HG03097 (cell line): ENCODE data around the gene PLXDC2.
"Not testable (repeated sequence)": the region's sequence is repeated elsewhere in the genome, so short reads cannot be mapped to it uniquely, and the experiment has no call there.

Experiments used
- ATAC-seq: cut with Tn5 transposase; IDR thresholded peaks from one replicate; pipeline ENCODE4 v1.9.1; 2021; ENCODE audit not compliant: unreplicated experiment, low FRiP score

Gene PLXDC2

GRCh38 chr10:19967981-19968380, 151.7 kb downstream of the PLXDC2 start:
- ATAC-seq, result no peak

GRCh38 chr10:19968745-19969144, 152.5 kb downstream of the PLXDC2 start:
- ATAC-seq, result no peak

DNA sequence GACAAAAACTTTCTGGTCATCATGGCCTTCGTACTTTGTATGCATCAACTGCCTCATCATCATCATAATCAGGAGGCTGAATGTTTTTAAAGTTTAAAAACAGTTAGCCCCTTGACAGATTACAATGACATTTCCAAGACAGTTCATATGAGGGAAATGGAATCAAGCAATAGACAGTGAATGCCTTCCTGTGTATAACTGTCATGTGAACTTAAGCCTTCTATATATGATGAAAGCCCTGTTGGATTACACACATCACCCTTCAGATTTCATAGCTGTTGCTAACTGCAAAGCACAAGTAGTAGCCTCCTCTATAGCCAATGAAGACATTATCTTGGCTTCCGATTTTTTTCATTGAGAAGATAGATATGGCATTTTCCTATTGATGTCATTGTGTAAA, 154.0 kb downstream of the PLXDC2 start:
- no peak for ATAC-seq

GRCh38 chr10:19970717-19971116, 154.5 kb downstream of the PLXDC2 start:
- ATAC-seq, result no peak

- no peak for ATAC-seq
Measured at GRCh38 chr10:19971343-19972052, 155.3 kb downstream of the PLXDC2 start.

DNA sequence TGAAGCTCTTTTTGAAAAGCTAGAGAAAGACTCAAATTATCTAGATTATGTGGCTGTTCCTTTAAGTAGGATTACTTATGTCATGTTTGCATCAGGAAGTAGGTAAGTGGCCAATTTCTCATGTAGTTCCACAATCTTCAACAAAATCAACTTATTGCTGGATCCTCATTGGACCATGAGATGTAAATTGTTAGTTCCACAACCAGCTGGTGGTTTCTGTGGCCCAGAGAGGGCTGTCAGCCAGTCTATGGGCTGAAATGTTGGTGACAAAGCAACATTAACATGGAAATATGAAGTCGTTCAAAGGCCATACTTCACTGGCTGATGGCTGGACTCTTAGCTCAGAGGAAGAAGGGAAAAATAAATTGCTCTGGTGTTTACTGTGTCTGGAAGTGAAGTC, 157.9 kb downstream of the PLXDC2 start:
- ATAC-seq, result no peak

- no peak for ATAC-seq
Measured at GRCh38 chr10:19974554-19974953, 158.3 kb downstream of the PLXDC2 start.

GRCh38 chr10:19977097-19977521, 160.9 kb downstream of the PLXDC2 start:
- ATAC-seq, result no peak

GRCh38 chr10:19979628-19980027, 163.4 kb downstream of the PLXDC2 start:
- no peak for ATAC-seq

DNA sequence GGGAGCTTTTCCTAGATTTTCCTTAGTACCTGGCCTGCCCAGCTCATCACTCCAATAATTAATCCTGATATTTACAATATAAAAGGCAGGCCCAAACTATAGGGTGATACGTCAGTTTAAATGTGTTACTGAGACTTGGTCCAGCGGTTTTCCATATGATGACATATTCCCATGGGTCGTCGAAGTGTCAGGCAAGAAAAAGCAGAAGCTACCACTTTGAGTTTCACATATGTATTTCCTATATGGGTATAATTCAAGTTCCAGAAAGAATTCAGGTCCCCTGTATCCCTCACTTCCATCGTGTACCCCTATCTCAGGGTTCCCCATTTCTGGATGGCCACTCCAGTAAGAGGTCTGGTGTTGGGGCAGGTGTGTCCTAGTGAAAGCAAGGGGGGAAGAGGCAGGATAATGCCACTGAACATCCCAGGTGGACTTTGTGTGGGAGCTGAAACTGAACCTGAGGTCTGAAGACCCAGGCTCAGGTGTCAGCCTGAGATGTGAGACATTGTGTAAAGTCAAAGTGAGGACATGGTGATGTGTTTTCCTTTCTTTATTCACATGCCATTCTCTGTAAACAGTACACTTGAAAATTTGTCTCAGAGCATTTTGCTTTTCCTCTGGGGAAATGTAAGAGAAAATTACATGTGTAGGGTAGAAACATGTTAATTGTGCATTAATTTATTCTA, 167.8 kb downstream of the PLXDC2 start:
- ATAC-seq, result no peak

GRCh38 chr10:19985745-19986144, 169.5 kb downstream of the PLXDC2 start:
- ATAC-seq, result no peak

GRCh38 chr10:19986591-19986990, 170.4 kb downstream of the PLXDC2 start:
- no peak for ATAC-seq

DNA sequence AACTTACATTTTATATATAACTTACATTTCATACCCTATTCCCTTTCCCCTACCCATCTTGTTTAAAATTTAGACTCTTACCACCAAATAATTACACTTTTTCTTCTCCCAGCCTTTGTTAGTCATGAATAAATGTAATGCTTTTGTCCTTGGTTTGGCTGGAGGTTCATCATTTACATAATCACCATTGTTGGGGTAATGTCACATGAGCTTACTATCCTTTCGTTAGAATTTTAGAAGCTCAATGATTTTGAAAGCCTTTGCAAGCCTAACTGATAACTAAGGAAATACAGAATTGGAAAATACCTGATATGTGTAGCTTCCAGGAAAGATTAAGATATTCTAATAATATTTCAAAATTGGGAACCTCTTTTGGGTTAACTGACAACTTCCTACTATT, 171.7 kb downstream of the PLXDC2 start:
- ATAC-seq, result no peak

- peak; percentile 82 for ATAC-seq
Measured at GRCh38 chr10:19993714-19994315, 177.6 kb downstream of the PLXDC2 start.

DNA sequence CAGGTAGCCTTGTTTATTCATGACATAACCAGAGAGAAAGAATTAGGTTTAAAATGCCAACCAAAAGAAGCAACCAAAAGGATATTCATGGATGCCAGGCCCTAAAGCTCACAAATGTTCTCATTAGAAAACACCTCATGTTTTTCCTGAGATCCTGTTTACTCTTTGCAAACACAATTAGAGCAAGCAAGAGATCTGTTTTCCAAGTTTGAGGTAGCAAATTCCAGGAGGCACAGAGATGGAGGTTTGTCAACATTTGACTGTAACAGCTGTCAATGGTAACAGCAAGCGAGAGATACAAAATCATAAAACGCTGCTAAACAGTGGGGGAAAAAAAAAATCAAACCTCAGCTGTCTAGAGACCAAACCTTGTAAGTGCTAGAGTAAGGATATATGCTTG, 182.2 kb downstream of the PLXDC2 start:
- ATAC-seq, result no peak

- no peak for ATAC-seq
Measured at GRCh38 chr10:19999431-19999830, 183.2 kb downstream of the PLXDC2 start.

GRCh38 chr10:20002026-20002425, 185.8 kb downstream of the PLXDC2 start:
- ATAC-seq, result not testable (repeated sequence)

GRCh38 chr10:20002657-20003056, 186.4 kb downstream of the PLXDC2 start:
- no peak for ATAC-seq

GRCh38 chr10:20004087-20004523, 187.9 kb downstream of the PLXDC2 start:
- peak; percentile 49 for ATAC-seq

GRCh38 chr10:20005638-20006037, 189.4 kb downstream of the PLXDC2 start:
- no peak for ATAC-seq

DNA sequence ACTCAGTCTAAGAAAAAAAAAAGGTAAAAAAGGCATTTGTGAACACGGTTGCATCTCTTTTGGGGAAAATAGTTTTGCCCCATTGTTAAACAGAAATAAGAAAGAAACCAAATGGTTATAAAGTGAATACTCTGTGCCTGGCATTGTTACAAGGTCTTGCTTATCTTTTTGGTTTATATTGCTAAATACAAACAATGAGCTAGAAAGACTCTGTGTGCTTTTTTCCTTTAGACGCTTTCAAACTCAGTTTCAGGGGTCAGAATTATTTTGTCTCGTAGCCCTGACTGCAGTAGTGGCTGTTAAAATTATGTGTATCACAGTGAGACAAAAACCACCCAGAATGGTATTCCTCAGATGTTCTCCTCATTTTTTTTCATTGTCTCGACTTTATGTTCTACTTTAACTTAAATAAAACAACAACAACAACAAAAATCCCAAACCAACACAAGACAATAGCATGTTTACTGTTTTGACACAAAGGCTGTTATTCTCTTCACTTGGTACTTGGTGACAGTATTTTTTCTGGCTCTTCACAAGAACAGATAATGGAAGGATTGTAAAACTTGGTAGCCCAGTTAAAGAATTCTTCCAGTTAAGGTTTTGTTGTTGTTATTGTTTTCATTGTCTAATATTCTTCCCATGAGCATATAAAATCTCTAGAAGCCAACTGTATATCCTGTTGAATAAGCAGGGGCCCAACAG, 190.1 kb downstream of the PLXDC2 start:
- ATAC-seq, result no peak
